ENCODE data around the gene AFF3.

DNA sequence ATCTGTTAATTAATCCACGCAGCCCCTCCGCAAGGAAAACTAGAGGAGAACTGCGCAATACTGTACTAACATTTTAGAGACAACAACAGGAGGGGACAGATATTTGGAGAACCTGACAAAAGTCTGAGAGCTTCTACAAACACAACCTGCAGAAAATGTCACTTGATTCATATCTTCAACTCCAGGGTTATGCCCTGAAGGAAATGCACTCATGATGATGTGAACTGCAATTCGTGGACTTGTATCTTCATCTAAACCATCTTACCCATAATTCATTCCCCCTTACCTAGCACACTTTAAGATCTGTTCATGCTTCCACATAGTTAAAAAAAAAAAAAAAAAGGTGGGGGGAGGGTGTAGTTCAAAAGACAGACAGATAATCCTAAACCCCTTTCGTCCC is 75.5 kb downstream of the AFF3 start:
- no peak for TF ChIP-seq SIN3A (IDR thresholded peaks at IDR 0.05; ENCODE audit: borderline replicate concordance, insufficient read depth, low read length)
- no peak for TF ChIP-seq TAF1 (IDR thresholded peaks at IDR 0.05; ENCODE audit: borderline replicate concordance, insufficient read depth, low read length)
- TF ChIP-seq, protein P1, sequence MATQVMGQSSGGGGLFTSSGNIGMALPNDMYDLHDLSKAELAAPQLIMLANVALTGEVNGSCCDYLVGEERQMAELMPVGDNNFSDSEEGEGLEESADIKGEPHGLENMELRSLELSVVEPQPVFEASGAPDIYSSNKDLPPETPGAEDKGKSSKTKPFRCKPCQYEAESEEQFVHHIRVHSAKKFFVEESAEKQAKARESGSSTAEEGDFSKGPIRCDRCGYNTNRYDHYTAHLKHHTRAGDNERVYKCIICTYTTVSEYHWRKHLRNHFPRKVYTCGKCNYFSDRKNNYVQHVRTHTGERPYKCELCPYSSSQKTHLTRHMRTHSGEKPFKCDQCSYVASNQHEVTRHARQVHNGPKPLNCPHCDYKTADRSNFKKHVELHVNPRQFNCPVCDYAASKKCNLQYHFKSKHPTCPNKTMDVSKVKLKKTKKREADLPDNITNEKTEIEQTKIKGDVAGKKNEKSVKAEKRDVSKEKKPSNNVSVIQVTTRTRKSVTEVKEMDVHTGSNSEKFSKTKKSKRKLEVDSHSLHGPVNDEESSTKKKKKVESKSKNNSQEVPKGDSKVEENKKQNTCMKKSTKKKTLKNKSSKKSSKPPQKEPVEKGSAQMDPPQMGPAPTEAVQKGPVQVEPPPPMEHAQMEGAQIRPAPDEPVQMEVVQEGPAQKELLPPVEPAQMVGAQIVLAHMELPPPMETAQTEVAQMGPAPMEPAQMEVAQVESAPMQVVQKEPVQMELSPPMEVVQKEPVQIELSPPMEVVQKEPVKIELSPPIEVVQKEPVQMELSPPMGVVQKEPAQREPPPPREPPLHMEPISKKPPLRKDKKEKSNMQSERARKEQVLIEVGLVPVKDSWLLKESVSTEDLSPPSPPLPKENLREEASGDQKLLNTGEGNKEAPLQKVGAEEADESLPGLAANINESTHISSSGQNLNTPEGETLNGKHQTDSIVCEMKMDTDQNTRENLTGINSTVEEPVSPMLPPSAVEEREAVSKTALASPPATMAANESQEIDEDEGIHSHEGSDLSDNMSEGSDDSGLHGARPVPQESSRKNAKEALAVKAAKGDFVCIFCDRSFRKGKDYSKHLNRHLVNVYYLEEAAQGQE (IDR thresholded peaks at IDR 0.05; ENCODE audit: insufficient read depth in 1 of 2, low read depth in 2 of 2, low read length in 2 of 2), result no peak

Measured in PFSK-1 (cell line).